ENCODE measurements around the gene PRKG1. TPM values are rescaled to one million over a fixed set of nuclear protein-coding genes. Genes with fewer than 3 reads are reported as not detected.

PRKG1 gene
- total and polyA plus RNA-seq, 2 donors (not counting 1 experiment from before 2014, with no cell fraction given): 45.8 to 71.8 TPM

DNA sequence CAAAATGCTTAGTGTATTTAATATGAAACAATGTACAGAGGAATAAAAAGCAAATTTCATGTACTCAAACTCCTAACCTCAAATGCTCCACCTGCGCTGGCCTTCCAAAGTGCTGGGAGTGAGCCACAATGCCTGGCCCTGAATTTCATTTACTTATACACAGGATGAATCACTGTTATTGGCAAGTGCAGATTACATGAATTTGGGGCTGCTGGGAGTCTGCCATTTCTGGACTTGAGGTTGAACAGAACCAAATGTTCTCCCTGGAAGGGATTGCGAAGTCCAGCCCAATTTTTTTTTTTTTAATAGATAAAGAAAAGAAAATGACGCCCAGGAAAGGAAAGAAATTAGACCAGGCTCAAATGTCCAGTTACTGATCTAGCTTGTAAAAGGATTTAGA is 631.9 kb downstream of the PRKG1 start:
- Histone ChIP-seq H3K4me2 (ENCODE audit: extremely low read depth, insufficient read depth, low read length) (no peak overlapping the region), H4K20me1 (ENCODE audit: control insufficient read depth, extremely low read depth, insufficient read depth, low read length) (no peaks in the 10 kb centered on the region)

DNA sequence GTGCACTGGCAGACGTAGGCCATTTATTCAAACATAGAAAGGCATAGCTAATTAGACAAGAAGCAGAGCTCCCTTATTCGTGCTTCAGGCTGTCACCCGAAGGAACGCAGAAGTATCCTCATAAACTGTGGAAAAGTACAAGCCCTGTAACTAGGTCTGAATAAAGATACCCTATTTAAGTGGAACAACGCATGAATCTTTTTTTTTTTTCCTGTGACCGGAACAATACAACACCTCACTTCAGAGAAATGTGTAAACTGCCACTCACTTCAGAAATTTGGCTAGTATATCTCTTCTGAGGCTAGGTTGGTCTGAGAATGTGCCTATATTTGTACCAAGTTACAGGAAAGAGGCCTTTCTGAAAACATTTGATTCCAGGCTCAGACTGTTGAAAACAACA is 633.1 kb downstream of the PRKG1 start:
- Histone ChIP-seq H2AFZ (ENCODE audit: low read length) (no peak overlapping the region), H3K27ac (ENCODE audit: insufficient read depth, low read length) (no peak overlapping the region), H3K36me3 (ENCODE audit: control insufficient read depth, insufficient read depth, low read length) (no peaks in the 10 kb centered on the region), H3K27me3 (ENCODE audit: control insufficient read depth, insufficient read depth, low read length) (no peaks in the 10 kb centered on the region), H4K20me1 (ENCODE audit: control insufficient read depth, extremely low read depth, insufficient read depth, low read length) (no peaks in the 10 kb centered on the region), H3K79me2 (ENCODE audit: control insufficient read depth, insufficient read depth, low read length) (no peaks in the 10 kb centered on the region), H3K4me2 (ENCODE audit: extremely low read depth, insufficient read depth, low read length) (no peak overlapping the region), H3K9me3 (ENCODE audit: control insufficient read depth, insufficient read depth, low read depth, low read length) (no peaks in the 10 kb centered on the region), H3K4me3 (replicated peaks in 1 of 4; ENCODE audit: control extremely low read depth in 1 of 4, insufficient read depth in 1 of 4, low read depth in 3 of 4, low read length in 4 of 4) (no peak overlapping the region), H3K9ac (ENCODE audit: insufficient read depth, low read length) (no peak overlapping the region), H3K4me1 (ENCODE audit: control insufficient read depth, extremely low read depth, insufficient read depth, low read length) (peaks cover 2% of the 10 kb centered on the region)
- DNase-seq (ENCODE audit: low read depth in 2 of 2): no peak
- TF ChIP-seq, protein P1, sequence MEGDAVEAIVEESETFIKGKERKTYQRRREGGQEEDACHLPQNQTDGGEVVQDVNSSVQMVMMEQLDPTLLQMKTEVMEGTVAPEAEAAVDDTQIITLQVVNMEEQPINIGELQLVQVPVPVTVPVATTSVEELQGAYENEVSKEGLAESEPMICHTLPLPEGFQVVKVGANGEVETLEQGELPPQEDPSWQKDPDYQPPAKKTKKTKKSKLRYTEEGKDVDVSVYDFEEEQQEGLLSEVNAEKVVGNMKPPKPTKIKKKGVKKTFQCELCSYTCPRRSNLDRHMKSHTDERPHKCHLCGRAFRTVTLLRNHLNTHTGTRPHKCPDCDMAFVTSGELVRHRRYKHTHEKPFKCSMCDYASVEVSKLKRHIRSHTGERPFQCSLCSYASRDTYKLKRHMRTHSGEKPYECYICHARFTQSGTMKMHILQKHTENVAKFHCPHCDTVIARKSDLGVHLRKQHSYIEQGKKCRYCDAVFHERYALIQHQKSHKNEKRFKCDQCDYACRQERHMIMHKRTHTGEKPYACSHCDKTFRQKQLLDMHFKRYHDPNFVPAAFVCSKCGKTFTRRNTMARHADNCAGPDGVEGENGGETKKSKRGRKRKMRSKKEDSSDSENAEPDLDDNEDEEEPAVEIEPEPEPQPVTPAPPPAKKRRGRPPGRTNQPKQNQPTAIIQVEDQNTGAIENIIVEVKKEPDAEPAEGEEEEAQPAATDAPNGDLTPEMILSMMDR (conservative IDR thresholded peaks at IDR 0.05 in 1 of 2, IDR thresholded peaks at IDR 0.05 in 1 of 2; ENCODE audit: low read depth in 1 of 2, low read length in 2 of 2): no peak
- no peak for TF ChIP-seq EZH2 (IDR thresholded peaks at IDR 0.05; ENCODE audit: low read length, missing control alignments)

More for the DNA sequence above, 631.9 kb downstream of the PRKG1 start:
- H3K27me3 ChIP-seq (ENCODE audit: control insufficient read depth, insufficient read depth, low read length): no peaks in the 10 kb centered on the region
- no peaks in the 10 kb centered on the region for H3K79me2 ChIP-seq (ENCODE audit: control insufficient read depth, insufficient read depth, low read length)
- H2AFZ ChIP-seq (ENCODE audit: low read length): no peak overlapping the region
- no peak overlapping the region for H3K27ac ChIP-seq (ENCODE audit: insufficient read depth, low read length)
- H3K4me1 ChIP-seq (ENCODE audit: control insufficient read depth, extremely low read depth, insufficient read depth, low read length): peaks cover 2% of the 10 kb centered on the region
- no peak overlapping the region for H3K9ac ChIP-seq (ENCODE audit: insufficient read depth, low read length)
- DNase-seq (ENCODE audit: low read depth in 2 of 2): peak; percentile 61 to 98
- TF ChIP-seq EZH2 (IDR thresholded peaks at IDR 0.05; ENCODE audit: low read length, missing control alignments): no peak
- TF ChIP-seq, protein P1 (conservative IDR thresholded peaks at IDR 0.05 in 1 of 2, IDR thresholded peaks at IDR 0.05 in 1 of 2; ENCODE audit: low read depth in 1 of 2, low read length in 2 of 2): no peak
- H3K36me3 ChIP-seq (ENCODE audit: control insufficient read depth, insufficient read depth, low read length): no peaks in the 10 kb centered on the region
- no peaks in the 10 kb centered on the region for H3K9me3 ChIP-seq (ENCODE audit: control insufficient read depth, insufficient read depth, low read depth, low read length)
- H3K4me3 ChIP-seq (replicated peaks in 1 of 4; ENCODE audit: control extremely low read depth in 1 of 4, insufficient read depth in 1 of 4, low read depth in 3 of 4, low read length in 4 of 4): no peak overlapping the region

DNA sequence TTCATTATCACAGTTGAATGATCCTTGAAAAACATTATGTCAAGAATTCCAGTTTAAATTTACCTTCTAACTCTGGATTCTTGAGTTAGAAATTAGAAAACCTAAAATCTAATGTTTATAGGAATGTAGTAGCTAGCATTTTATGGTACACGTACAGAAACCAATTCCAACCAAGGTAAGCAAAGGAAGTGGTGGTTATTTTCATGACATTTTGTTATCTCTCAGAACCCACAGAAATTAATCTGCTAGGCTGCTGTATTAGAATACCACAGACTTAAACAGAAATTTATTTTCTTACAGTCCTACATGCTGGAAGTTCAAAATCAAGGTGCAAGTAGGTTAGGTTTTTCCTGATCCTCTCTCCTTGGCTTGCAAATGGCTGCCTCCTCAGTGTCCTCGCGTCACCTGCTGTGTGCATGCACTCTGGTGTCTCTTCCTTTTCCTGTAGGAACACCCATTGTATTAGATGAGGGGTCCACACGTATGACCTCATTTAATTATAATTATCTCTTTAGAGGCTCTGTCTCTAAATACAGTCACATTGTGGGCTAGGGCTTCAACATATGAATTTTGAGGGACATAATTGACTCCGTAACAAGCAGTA is 633.6 kb downstream of the PRKG1 start:
- H3K36me3 ChIP-seq (ENCODE audit: control insufficient read depth, insufficient read depth, low read length): no peaks in the 10 kb centered on the region
- H2AFZ ChIP-seq (ENCODE audit: low read length): no peak overlapping the region
- no peak for DNase-seq (ENCODE audit: low read depth in 2 of 2)
- H3K4me1 ChIP-seq (ENCODE audit: control insufficient read depth, extremely low read depth, insufficient read depth, low read length): peaks cover 2% of the 10 kb centered on the region
- no peaks in the 10 kb centered on the region for H3K79me2 ChIP-seq (ENCODE audit: control insufficient read depth, insufficient read depth, low read length)
- no peaks in the 10 kb centered on the region for H4K20me1 ChIP-seq (ENCODE audit: control insufficient read depth, extremely low read depth, insufficient read depth, low read length)
- no peak overlapping the region for H3K4me3 ChIP-seq (replicated peaks in 1 of 4; ENCODE audit: control extremely low read depth in 1 of 4, insufficient read depth in 1 of 4, low read depth in 3 of 4, low read length in 4 of 4)
- H3K9ac ChIP-seq (ENCODE audit: insufficient read depth, low read length): no peak overlapping the region
- H3K4me2 ChIP-seq (ENCODE audit: extremely low read depth, insufficient read depth, low read length): no peak overlapping the region
- no peaks in the 10 kb centered on the region for H3K9me3 ChIP-seq (ENCODE audit: control insufficient read depth, insufficient read depth, low read depth, low read length)
- TF ChIP-seq EZH2 (IDR thresholded peaks at IDR 0.05; ENCODE audit: low read length, missing control alignments): no peak
- TF ChIP-seq, protein P1 (conservative IDR thresholded peaks at IDR 0.05 in 1 of 2, IDR thresholded peaks at IDR 0.05 in 1 of 2; ENCODE audit: low read depth in 1 of 2, low read length in 2 of 2): no peak
- no peak overlapping the region for H3K27ac ChIP-seq (ENCODE audit: insufficient read depth, low read length)
- H3K27me3 ChIP-seq (ENCODE audit: control insufficient read depth, insufficient read depth, low read length): no peaks in the 10 kb centered on the region
